HL-60 (cell line): ENCODE results near the gene ITGB1.

ENCODE experiments used
- CTCF ChIP-seq: IDR thresholded peaks from one replicate; pipeline ENCODE4 v1.5.1; 2011; ENCODE audit warnings: low read length, control low read depth, inconsistent platforms; ENCODE audit not compliant: insufficient read depth
- POLR2AphosphoS5 ChIP-seq: IDR thresholded peaks from 2 replicates; pipeline ENCODE4 v1.6.1; 2012; ENCODE audit warnings: low read depth
- REST ChIP-seq: IDR thresholded peaks from 2 replicates; pipeline ENCODE4 v1.6.1; 2012; ENCODE audit warnings: low read depth; ENCODE audit not compliant: insufficient replicate concordance

- TF ChIP-seq CTCF: no peak
- no peak for TF ChIP-seq POLR2AphosphoS5
- TF ChIP-seq REST: no peak
Observed at GRCh38 chr10:32889631-32890212, 68.3 kb downstream of the ITGB1 start.
